ENCODE data around the gene TOM1L1. TPM values are rescaled to one million over a fixed set of nuclear protein-coding genes. Genes with fewer than 3 reads are reported as not detected.
A peak's percentile ranks its signal among the peaks of the same experiment; 100 is the strongest.

Gene TOM1L1
- total RNA-seq, 1 donor from 2014 or later: 0.56 TPM

GRCh38 chr17:54903375-54903774, 2.7 kb downstream of the TOM1L1 start:
- no peaks in the 10 kb centered on the region for H3K9me3 Mint-ChIP-seq
- H3K36me3 Mint-ChIP-seq (ENCODE audit: low read depth): no peaks in the 10 kb centered on the region
- H3K27me3 Mint-ChIP-seq: peaks cover 31% of the 10 kb centered on the region
- no peak overlapping the region for H3K4me3 Mint-ChIP-seq
- no peak overlapping the region for H3K27ac Mint-ChIP-seq
- intact Hi-C loops (cut with micrococcal nuclease): no loop called here
- H3K4me1 Mint-ChIP-seq: peaks cover 2% of the 10 kb centered on the region
- DNase-seq: no peak

GRCh38 chr17:54906683-54907082, 6.0 kb downstream of the TOM1L1 start:
- H3K4me3 Mint-ChIP-seq: no peak overlapping the region
- no peaks in the 10 kb centered on the region for H3K36me3 Mint-ChIP-seq (ENCODE audit: low read depth)
- peaks cover 6% of the 10 kb centered on the region for H3K27me3 Mint-ChIP-seq
- H3K4me1 Mint-ChIP-seq: no peaks in the 10 kb centered on the region
- no peaks in the 10 kb centered on the region for H3K9me3 Mint-ChIP-seq
- H3K27ac Mint-ChIP-seq: no peak overlapping the region
- DNase-seq: no peak
- intact Hi-C loops (cut with micrococcal nuclease): no loop called here

- DNase-seq: no peak
- H3K27ac Mint-ChIP-seq: no peak overlapping the region
- no peaks in the 10 kb centered on the region for H3K36me3 Mint-ChIP-seq (ENCODE audit: low read depth)
- intact Hi-C loops (cut with micrococcal nuclease): no loop called here
- H3K4me3 Mint-ChIP-seq: no peak overlapping the region
- peaks cover 2% of the 10 kb centered on the region for H3K27me3 Mint-ChIP-seq
- H3K9me3 Mint-ChIP-seq: no peaks in the 10 kb centered on the region
- H3K4me1 Mint-ChIP-seq: no peaks in the 10 kb centered on the region
Measured at GRCh38 chr17:54907376-54907775, 6.7 kb downstream of the TOM1L1 start.

GRCh38 chr17:54909766-54910165, 9.1 kb downstream of the TOM1L1 start:
- Mint-ChIP-seq H3K36me3 (ENCODE audit: low read depth) (no peaks in the 10 kb centered on the region), H3K4me1 (no peaks in the 10 kb centered on the region), H3K27ac (no peak overlapping the region), H3K9me3 (no peaks in the 10 kb centered on the region), H3K27me3 (no peaks in the 10 kb centered on the region), H3K4me3 (no peak overlapping the region)
- DNase-seq: no peak
- intact Hi-C loops (cut with micrococcal nuclease): no loop called here

- intact Hi-C loops (cut with micrococcal nuclease): no loop called here
- H3K4me1 Mint-ChIP-seq: no peaks in the 10 kb centered on the region
Measured at GRCh38 chr17:54916721-54917120, 16.1 kb downstream of the TOM1L1 start.

GRCh38 chr17:54919425-54919824, 18.8 kb downstream of the TOM1L1 start:
- H3K4me3 Mint-ChIP-seq: no peak overlapping the region
- no peaks in the 10 kb centered on the region for H3K36me3 Mint-ChIP-seq (ENCODE audit: low read depth)
- H3K9me3 Mint-ChIP-seq: no peaks in the 10 kb centered on the region
- no peak for DNase-seq
- H3K27me3 Mint-ChIP-seq: peaks cover 2% of the 10 kb centered on the region
- no peak overlapping the region for H3K27ac Mint-ChIP-seq
- no peaks in the 10 kb centered on the region for H3K4me1 Mint-ChIP-seq
- intact Hi-C loops (cut with micrococcal nuclease): no loop called here

More at GRCh38 chr17:54916721-54917120, 16.1 kb downstream of the TOM1L1 start:
- H3K27me3 Mint-ChIP-seq: peaks cover 2% of the 10 kb centered on the region
- no peak overlapping the region for H3K27ac Mint-ChIP-seq
- no peak overlapping the region for H3K4me3 Mint-ChIP-seq
- no peaks in the 10 kb centered on the region for H3K36me3 Mint-ChIP-seq (ENCODE audit: low read depth)
- no peak for DNase-seq
- no peaks in the 10 kb centered on the region for H3K9me3 Mint-ChIP-seq

GRCh38 chr17:54920819-54921218, 20.2 kb downstream of the TOM1L1 start:
- DNase-seq: no peak
- H3K27me3 Mint-ChIP-seq: peaks cover 2% of the 10 kb centered on the region
- no peak overlapping the region for H3K4me3 Mint-ChIP-seq
- no peak overlapping the region for H3K27ac Mint-ChIP-seq
- no peaks in the 10 kb centered on the region for H3K9me3 Mint-ChIP-seq
- H3K4me1 Mint-ChIP-seq: no peaks in the 10 kb centered on the region
- intact Hi-C loops (cut with micrococcal nuclease): no loop called here
- no peaks in the 10 kb centered on the region for H3K36me3 Mint-ChIP-seq (ENCODE audit: low read depth)

- no peaks in the 10 kb centered on the region for H3K36me3 Mint-ChIP-seq (ENCODE audit: low read depth)
- H3K9me3 Mint-ChIP-seq: no peaks in the 10 kb centered on the region
- no peak overlapping the region for H3K27ac Mint-ChIP-seq
- peaks cover 7% of the 10 kb centered on the region for H3K27me3 Mint-ChIP-seq
- intact Hi-C loops (cut with micrococcal nuclease): no loop called here
- H3K4me3 Mint-ChIP-seq: no peak overlapping the region
- no peaks in the 10 kb centered on the region for H3K4me1 Mint-ChIP-seq
- DNase-seq: no peak
Measured at GRCh38 chr17:54924405-54924804, 23.8 kb downstream of the TOM1L1 start.

GRCh38 chr17:54927525-54927924, 26.9 kb downstream of the TOM1L1 start:
- H3K36me3 Mint-ChIP-seq (ENCODE audit: low read depth): no peaks in the 10 kb centered on the region

GRCh38 chr17:54932711-54933110, 32.1 kb downstream of the TOM1L1 start:
- H3K9me3 Mint-ChIP-seq: no peaks in the 10 kb centered on the region
- intact Hi-C loops (cut with micrococcal nuclease): no loop called here
- DNase-seq: no peak
- H3K36me3 Mint-ChIP-seq (ENCODE audit: low read depth): no peaks in the 10 kb centered on the region
- no peak overlapping the region for H3K27ac Mint-ChIP-seq
- H3K4me3 Mint-ChIP-seq: no peak overlapping the region
- no peaks in the 10 kb centered on the region for H3K4me1 Mint-ChIP-seq
- H3K27me3 Mint-ChIP-seq: peaks cover 1% of the 10 kb centered on the region

More at GRCh38 chr17:54927525-54927924, 26.9 kb downstream of the TOM1L1 start:
- no peak for DNase-seq
- H3K9me3 Mint-ChIP-seq: no peaks in the 10 kb centered on the region
- H3K27ac Mint-ChIP-seq: no peak overlapping the region
- intact Hi-C loops (cut with micrococcal nuclease): no loop called here
- no peak overlapping the region for H3K4me3 Mint-ChIP-seq
- no peaks in the 10 kb centered on the region for H3K4me1 Mint-ChIP-seq
- peaks cover 5% of the 10 kb centered on the region for H3K27me3 Mint-ChIP-seq

- intact Hi-C loops (cut with micrococcal nuclease): no loop called here
- Mint-ChIP-seq H3K27ac (no peak overlapping the region), H3K9me3 (no peaks in the 10 kb centered on the region), H3K36me3 (ENCODE audit: low read depth) (no peaks in the 10 kb centered on the region), H3K4me3 (no peak overlapping the region), H3K4me1 (no peaks in the 10 kb centered on the region), H3K27me3 (no peaks in the 10 kb centered on the region)
- no peak for DNase-seq
Measured at GRCh38 chr17:54933921-54934320, 33.3 kb downstream of the TOM1L1 start.

- no peaks in the 10 kb centered on the region for H3K27me3 Mint-ChIP-seq
- H3K27ac Mint-ChIP-seq: no peak overlapping the region
- no peak overlapping the region for H3K4me3 Mint-ChIP-seq
- intact Hi-C loops (cut with micrococcal nuclease): no loop called here
- no peak for DNase-seq
- H3K36me3 Mint-ChIP-seq (ENCODE audit: low read depth): no peaks in the 10 kb centered on the region
- no peaks in the 10 kb centered on the region for H3K4me1 Mint-ChIP-seq
- H3K9me3 Mint-ChIP-seq: no peaks in the 10 kb centered on the region
Measured at GRCh38 chr17:54935471-54935870, 34.8 kb downstream of the TOM1L1 start.

GRCh38 chr17:54937018-54937417, 36.4 kb downstream of the TOM1L1 start:
- Mint-ChIP-seq H3K4me3 (no peak overlapping the region), H3K36me3 (ENCODE audit: low read depth) (no peaks in the 10 kb centered on the region), H3K9me3 (no peaks in the 10 kb centered on the region), H3K27me3 (no peaks in the 10 kb centered on the region), H3K4me1 (no peaks in the 10 kb centered on the region), H3K27ac (no peak overlapping the region)
- no peak for DNase-seq
- intact Hi-C loops (cut with micrococcal nuclease): no loop called here

- no peaks in the 10 kb centered on the region for H3K9me3 Mint-ChIP-seq
Measured at GRCh38 chr17:54937426-54937825, 36.8 kb downstream of the TOM1L1 start.

GRCh38 chr17:54941285-54941684, 40.6 kb downstream of the TOM1L1 start:
- intact Hi-C loops (cut with micrococcal nuclease): no loop called here
- H3K27ac Mint-ChIP-seq: no peak overlapping the region
- no peaks in the 10 kb centered on the region for H3K36me3 Mint-ChIP-seq (ENCODE audit: low read depth)
- no peaks in the 10 kb centered on the region for H3K9me3 Mint-ChIP-seq
- no peak overlapping the region for H3K4me3 Mint-ChIP-seq
- H3K4me1 Mint-ChIP-seq: peaks cover 2% of the 10 kb centered on the region
- peak; percentile 7 for DNase-seq
- H3K27me3 Mint-ChIP-seq: peaks cover 6% of the 10 kb centered on the region

More at GRCh38 chr17:54937426-54937825, 36.8 kb downstream of the TOM1L1 start:
- peak; percentile 15 for DNase-seq
- intact Hi-C loops (cut with micrococcal nuclease): no loop called here
- Mint-ChIP-seq H3K27ac (no peak overlapping the region), H3K4me3 (no peak overlapping the region), H3K36me3 (ENCODE audit: low read depth) (no peaks in the 10 kb centered on the region), H3K27me3 (no peaks in the 10 kb centered on the region), H3K4me1 (no peaks in the 10 kb centered on the region)
